NB4 (cell line): Measurements from ENCODE around the gene MEGF11.

Experiments used
- MYC ChIP-seq: IDR thresholded peaks from 2 replicates; pipeline ENCODE4 v1.6.1; 2011; ENCODE audit warnings: low read depth, low read length
- POLR2A ChIP-seq: IDR thresholded peaks from 2 replicates; pipeline ENCODE4 v1.6.1; 2011; ENCODE audit warnings: mild to moderate bottlenecking; ENCODE audit not compliant: insufficient read length; ENCODE audit errors: extremely low read depth
- TF ChIP-seq, protein P1 (sequence below): IDR thresholded peaks from one replicate; pipeline ENCODE4 v1.5.1; 2012; ENCODE audit warnings: low read depth, low read length

GRCh38 chr15:66071160-66071920 lies 182.2 kb downstream of the MEGF11 start:
- TF ChIP-seq, protein P1, sequence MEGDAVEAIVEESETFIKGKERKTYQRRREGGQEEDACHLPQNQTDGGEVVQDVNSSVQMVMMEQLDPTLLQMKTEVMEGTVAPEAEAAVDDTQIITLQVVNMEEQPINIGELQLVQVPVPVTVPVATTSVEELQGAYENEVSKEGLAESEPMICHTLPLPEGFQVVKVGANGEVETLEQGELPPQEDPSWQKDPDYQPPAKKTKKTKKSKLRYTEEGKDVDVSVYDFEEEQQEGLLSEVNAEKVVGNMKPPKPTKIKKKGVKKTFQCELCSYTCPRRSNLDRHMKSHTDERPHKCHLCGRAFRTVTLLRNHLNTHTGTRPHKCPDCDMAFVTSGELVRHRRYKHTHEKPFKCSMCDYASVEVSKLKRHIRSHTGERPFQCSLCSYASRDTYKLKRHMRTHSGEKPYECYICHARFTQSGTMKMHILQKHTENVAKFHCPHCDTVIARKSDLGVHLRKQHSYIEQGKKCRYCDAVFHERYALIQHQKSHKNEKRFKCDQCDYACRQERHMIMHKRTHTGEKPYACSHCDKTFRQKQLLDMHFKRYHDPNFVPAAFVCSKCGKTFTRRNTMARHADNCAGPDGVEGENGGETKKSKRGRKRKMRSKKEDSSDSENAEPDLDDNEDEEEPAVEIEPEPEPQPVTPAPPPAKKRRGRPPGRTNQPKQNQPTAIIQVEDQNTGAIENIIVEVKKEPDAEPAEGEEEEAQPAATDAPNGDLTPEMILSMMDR: no peak
- TF ChIP-seq POLR2A: no peak
- TF ChIP-seq MYC: no peak
